ENCODE measurements around the gene EPHA8. TPM values are rescaled to one million over a fixed set of nuclear protein-coding genes. Genes with fewer than 3 reads are reported as not detected.

EPHA8 gene
- total and polyA plus RNA-seq, 9 of the 15 experiments (the other 6 are each of a cell fraction or from before 2014, with no cell fraction given), result not detected

DNA sequence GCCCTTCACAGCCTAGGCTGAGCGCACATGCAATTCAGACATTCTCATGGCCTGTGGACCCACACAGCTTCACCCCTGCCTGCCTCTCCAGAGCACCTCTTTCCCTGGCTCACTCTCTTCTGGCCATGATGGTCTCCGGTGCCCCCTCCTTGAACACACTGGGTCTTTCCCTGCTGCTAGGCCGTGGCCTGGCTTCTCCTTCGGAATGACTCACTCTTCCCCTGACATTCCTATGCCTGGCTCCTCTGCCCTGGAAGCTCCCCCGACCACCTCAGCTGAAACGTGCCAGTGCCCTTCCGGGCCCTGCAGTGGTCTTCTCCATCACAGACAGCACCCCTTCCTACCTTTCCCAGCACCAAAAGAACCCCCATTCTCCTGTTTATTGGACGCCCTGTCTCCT lies 28.3 kb downstream of the EPHA8 start (continued):
- TF ChIP-seq RBBP5 (IDR thresholded peaks at IDR 0.05; ENCODE audit: borderline replicate concordance, insufficient read depth, low read length, poor library complexity, severe bottlenecking) (no peak), HDGF (IDR thresholded peaks at IDR 0.05) (no peak), GABPA (tag; conservative IDR thresholded peaks at IDR 0.05; ENCODE audit: low read depth) (no peak), ZFX (CRISPR knock-in tag; IDR thresholded peaks at IDR 0.05) (no peak)
- TF ChIP-seq, protein P1, sequence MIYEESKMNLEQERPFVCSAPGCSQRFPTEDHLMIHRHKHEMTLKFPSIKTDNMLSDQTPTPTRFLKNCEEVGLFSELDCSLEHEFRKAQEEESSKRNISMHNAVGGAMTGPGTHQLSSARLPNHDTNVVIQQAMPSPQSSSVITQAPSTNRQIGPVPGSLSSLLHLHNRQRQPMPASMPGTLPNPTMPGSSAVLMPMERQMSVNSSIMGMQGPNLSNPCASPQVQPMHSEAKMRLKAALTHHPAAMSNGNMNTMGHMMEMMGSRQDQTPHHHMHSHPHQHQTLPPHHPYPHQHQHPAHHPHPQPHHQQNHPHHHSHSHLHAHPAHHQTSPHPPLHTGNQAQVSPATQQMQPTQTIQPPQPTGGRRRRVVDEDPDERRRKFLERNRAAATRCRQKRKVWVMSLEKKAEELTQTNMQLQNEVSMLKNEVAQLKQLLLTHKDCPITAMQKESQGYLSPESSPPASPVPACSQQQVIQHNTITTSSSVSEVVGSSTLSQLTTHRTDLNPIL (CRISPR knock-in tag; IDR thresholded peaks at IDR 0.05), result no peak

DNA sequence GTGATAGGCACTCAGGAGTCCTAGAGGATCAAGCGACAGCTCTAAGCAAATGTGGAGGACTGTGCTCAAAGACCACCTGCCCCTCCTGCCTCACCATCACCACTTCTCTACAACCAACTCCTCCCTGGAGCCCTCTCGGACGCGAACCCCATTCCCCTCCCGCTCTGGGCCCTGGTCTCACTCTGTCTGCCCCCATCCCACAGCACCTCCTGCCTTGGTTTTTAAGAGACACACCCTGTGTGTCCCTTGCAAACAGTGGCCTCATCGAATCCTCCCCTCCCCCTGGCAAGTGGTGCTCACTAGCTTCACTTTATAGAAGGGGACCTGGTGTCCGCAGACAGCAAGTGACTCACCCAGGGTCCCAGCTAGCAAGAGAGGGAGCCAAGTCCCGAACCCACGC lies 28.8 kb downstream of the EPHA8 start:
- Histone ChIP-seq H3K79me2 (ENCODE audit: control insufficient read depth, insufficient read depth, low read length) (no peaks in the 10 kb centered on the region), H3K27ac (ENCODE audit: extremely low read depth, low read depth, low read length) (no peak overlapping the region), H3K9me3 (replicated peaks; ENCODE audit: control insufficient read depth, insufficient read depth, low read depth, low read length) (no peaks in the 10 kb centered on the region), H3K27me3 (ENCODE audit: control insufficient read depth in 2 of 2, insufficient read depth in 2 of 2, low read length in 2 of 2) (peaks cover 32 to 81% of the 10 kb centered on the region in 2 experiments; a peak in 4 of 5 replicates), H2AFZ (ENCODE audit: low read depth, low read length) (no peak overlapping the region), H3K9ac (ENCODE audit: insufficient read depth in 1 of 2, low read depth in 2 of 2, low read length in 2 of 2) (no peak overlapping the region), H3K36me3 (ENCODE audit: control insufficient read depth, insufficient read depth, low read length) (no peaks in the 10 kb centered on the region), H3K9me1 (ENCODE audit: control insufficient read depth, insufficient read depth, low read length) (peaks cover 4% of the 10 kb centered on the region), H3K4me3 (no peak overlapping the region), H3K4me2 (ENCODE audit: insufficient read depth, low read length) (no peak overlapping the region), H3K4me1 (replicated peaks in 1 of 2; ENCODE audit: control insufficient read depth in 2 of 2, insufficient read depth in 2 of 2, low read length in 2 of 2) (peaks cover 0 to 17% of the 10 kb centered on the region in 2 experiments; a peak in 1 of 5 replicates), H4K20me1 (replicated peaks; ENCODE audit: control insufficient read depth, insufficient read depth, low read length) (peaks cover 18% of the 10 kb centered on the region)
- 5% methylated on average over 9 of the region's 9 CpGs for WGBS (ENCODE audit: insufficient coverage, low coverage, missing lambda C conversion rate)
- in situ Hi-C loops (cut with MboI), result no loop called here
- no peak for DNase-seq (ENCODE audit: extremely low read depth in 1 of 4, low spot score in 3 of 4)
- intact Hi-C loops (cut with micrococcal nuclease), result no loop called here
- ATAC-seq, result no peak
- no peak for FAIRE-seq
- POLR2A ChIA-PET, result interaction anchor here (0.6 kb wide), 2 partner anchors 21 to 368 kb away, joined by 3 read pairs; no protein-coding TSS in a partner anchor
- CTCF ChIA-PET (ENCODE audit: low intra/inter-chr PET ratio), result no interaction called here
- BruUV-seq (replicated peaks), result no TSS peak
- no peak for TF ChIP-seq ASH1L (IDR thresholded peaks at IDR 0.05; ENCODE audit: borderline replicate concordance, low read depth, partially characterized antibody)
- TF ChIP-seq BHLHE40 (IDR thresholded peaks at IDR 0.05; ENCODE audit: low read length), result no peak
- TF ChIP-seq, protein P2, sequence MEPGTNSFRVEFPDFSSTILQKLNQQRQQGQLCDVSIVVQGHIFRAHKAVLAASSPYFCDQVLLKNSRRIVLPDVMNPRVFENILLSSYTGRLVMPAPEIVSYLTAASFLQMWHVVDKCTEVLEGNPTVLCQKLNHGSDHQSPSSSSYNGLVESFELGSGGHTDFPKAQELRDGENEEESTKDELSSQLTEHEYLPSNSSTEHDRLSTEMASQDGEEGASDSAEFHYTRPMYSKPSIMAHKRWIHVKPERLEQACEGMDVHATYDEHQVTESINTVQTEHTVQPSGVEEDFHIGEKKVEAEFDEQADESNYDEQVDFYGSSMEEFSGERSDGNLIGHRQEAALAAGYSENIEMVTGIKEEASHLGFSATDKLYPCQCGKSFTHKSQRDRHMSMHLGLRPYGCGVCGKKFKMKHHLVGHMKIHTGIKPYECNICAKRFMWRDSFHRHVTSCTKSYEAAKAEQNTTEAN (CRISPR knock-in tag; IDR thresholded peaks at IDR 0.05), result no peak
- no peak for TF ChIP-seq JUNB (CRISPR knock-in tag; conservative IDR thresholded peaks at IDR 0.05)

All from K562 (cell line).